SH-SY5Y (cell line): Measurements from ENCODE around the gene NEIL3.

ENCODE experiments used
- GATA2 ChIP-seq: IDR thresholded peaks from 2 replicates; pipeline ENCODE4 v1.6.1; 2011; ENCODE audit warnings: mild to moderate bottlenecking, low read depth, low read length
- GATA3 ChIP-seq: IDR thresholded peaks from 2 replicates; pipeline ENCODE4 v1.6.1; 2011; ENCODE audit warnings: low read depth, mild to moderate bottlenecking, low read length, moderate library complexity

DNA sequence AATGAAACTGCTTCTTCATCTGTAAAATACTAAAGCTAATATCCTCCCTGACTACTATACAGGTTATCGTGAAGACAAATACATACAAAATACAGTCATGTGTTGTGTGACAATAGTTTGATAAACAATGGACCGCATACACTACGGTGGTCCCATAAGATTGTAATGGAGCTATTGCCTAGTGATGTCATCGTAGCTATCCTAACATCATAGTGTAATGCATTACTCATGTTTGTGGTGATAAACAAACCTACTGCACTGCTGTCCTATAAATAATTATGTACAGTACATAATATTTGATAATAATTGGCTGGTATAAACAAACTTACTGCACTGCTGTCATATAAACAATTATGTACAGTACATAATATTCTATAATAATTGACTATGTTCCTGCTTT, 5.6 kb upstream of the NEIL3 start:
- TF ChIP-seq GATA2 (no peak), GATA3 (no peak)
